HCT116 (cell line): Measurements from ENCODE around the gene TTC1.

Experiments used
- EZH2 ChIP-seq: fragments of 200-600 bp; sonication (generic); IDR thresholded peaks from 2 replicates; pipeline ENCODE4 v1.6.1; 2017; ENCODE audit warnings: antibody characterized with exemption, mixed run types
- ZNF274 ChIP-seq: fragments of 200-500 bp; sonication (Bioruptor generic); IDR thresholded peaks from 2 replicates; pipeline ENCODE4 v1.6.1; 2014; ENCODE audit warnings: mild to moderate bottlenecking, low read depth, low read length, inconsistent platforms
- TF ChIP-seq, protein P1 (sequence below): IDR thresholded peaks from 2 replicates; pipeline ENCODE4 v1.6.1; 2012
- TF ChIP-seq, protein P2 (sequence below): IDR thresholded peaks from 2 replicates; pipeline ENCODE4 v1.6.1; 2011; ENCODE audit warnings: mild to moderate bottlenecking, low read length, moderate library complexity; ENCODE audit not compliant: insufficient replicate concordance; ENCODE audit errors: extremely low read depth
- TF ChIP-seq, protein P3 (sequence below), 3 experiments: fragments of 200-600 bp in 1 of 3; sonication (generic) in 1 of 3; IDR thresholded peaks in 2 of 3; conservative IDR thresholded peaks in 1 of 3; 2 replicates each; pipeline ENCODE4 v1.5.1; 2012 to 2017; ENCODE audit warnings: low read depth in 2 of 3, low read length in 2 of 3, antibody characterized with exemption in 1 of 3, borderline replicate concordance in 1 of 3, control low read depth in 1 of 3, mild to moderate bottlenecking in 1 of 3, mixed read lengths in 1 of 3, mixed run types in 1 of 3, moderate library complexity in 1 of 3; ENCODE audit not compliant: insufficient read depth in 1 of 3

DNA sequence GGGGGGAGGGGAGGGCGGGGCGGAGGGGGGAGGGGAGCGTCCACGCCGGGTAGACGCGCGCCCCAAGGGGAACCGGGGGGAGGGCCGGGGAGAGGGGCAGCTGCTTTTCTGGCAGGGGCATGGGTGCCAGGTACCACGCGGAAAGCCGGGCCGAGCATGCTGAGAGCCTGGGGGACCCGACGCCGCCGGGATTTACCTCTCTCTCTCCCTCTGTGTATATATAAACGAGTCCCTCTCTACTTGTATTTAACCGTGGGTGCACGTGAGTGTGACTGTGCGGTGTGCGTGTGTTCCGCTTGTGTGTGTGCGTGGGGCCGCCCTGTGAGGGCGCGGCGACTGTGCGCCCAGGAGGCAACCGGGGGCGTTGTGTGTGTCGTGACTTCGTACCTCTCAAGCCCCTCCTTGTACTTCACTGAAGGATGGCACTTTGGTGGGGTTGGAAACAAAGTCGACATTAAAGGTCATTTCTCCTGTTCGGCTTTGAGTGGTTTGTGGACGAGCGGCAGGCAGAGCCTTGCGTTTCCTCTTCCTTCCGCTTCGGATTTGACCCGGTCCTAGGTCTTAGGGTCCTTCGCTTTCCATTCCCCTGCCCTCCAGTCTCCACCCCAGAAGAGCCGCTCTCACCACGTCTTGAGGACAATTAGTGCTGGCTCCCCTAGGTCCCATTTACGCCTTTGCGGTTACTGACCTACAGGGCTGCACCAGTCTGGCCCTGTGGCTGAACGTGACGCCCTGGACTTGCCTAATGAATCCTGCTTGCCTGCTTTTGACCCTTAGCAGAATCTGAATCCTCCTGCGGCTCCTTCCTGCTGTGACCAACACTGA is 36.2 kb upstream of the TTC1 start:
- TF ChIP-seq, protein P1, sequence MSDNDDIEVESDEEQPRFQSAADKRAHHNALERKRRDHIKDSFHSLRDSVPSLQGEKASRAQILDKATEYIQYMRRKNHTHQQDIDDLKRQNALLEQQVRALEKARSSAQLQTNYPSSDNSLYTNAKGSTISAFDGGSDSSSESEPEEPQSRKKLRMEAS, result no peak
- TF ChIP-seq, protein P2, sequence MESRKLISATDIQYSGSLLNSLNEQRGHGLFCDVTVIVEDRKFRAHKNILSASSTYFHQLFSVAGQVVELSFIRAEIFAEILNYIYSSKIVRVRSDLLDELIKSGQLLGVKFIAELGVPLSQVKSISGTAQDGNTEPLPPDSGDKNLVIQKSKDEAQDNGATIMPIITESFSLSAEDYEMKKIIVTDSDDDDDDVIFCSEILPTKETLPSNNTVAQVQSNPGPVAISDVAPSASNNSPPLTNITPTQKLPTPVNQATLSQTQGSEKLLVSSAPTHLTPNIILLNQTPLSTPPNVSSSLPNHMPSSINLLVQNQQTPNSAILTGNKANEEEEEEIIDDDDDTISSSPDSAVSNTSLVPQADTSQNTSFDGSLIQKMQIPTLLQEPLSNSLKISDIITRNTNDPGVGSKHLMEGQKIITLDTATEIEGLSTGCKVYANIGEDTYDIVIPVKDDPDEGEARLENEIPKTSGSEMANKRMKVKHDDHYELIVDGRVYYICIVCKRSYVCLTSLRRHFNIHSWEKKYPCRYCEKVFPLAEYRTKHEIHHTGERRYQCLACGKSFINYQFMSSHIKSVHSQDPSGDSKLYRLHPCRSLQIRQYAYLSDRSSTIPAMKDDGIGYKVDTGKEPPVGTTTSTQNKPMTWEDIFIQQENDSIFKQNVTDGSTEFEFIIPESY, result no peak
- TF ChIP-seq EZH2, result no peak
- no peak for TF ChIP-seq ZNF274
- TF ChIP-seq, protein P3, sequence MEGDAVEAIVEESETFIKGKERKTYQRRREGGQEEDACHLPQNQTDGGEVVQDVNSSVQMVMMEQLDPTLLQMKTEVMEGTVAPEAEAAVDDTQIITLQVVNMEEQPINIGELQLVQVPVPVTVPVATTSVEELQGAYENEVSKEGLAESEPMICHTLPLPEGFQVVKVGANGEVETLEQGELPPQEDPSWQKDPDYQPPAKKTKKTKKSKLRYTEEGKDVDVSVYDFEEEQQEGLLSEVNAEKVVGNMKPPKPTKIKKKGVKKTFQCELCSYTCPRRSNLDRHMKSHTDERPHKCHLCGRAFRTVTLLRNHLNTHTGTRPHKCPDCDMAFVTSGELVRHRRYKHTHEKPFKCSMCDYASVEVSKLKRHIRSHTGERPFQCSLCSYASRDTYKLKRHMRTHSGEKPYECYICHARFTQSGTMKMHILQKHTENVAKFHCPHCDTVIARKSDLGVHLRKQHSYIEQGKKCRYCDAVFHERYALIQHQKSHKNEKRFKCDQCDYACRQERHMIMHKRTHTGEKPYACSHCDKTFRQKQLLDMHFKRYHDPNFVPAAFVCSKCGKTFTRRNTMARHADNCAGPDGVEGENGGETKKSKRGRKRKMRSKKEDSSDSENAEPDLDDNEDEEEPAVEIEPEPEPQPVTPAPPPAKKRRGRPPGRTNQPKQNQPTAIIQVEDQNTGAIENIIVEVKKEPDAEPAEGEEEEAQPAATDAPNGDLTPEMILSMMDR (IDR thresholded peaks at IDR 0.05 in 2 of 3, conservative IDR thresholded peaks at IDR 0.05 in 1 of 3; ENCODE audit: borderline replicate concordance in 1 of 3, insufficient read depth in 1 of 3, low read depth in 2 of 3, low read length in 2 of 3), result no peak
